ENCODE measurements around the gene MEOX2.

- TF ChIP-seq CTCF (IDR thresholded peaks at IDR 0.05 in 2 of 3, conservative IDR thresholded peaks at IDR 0.05 in 1 of 3; ENCODE audit: control insufficient read depth in 2 of 3, extremely low read depth in 1 of 3, insufficient read depth in 1 of 3, low read depth in 3 of 3, low read length in 3 of 3) (no peak), RAD21 (IDR thresholded peaks at IDR 0.05; ENCODE audit: insufficient read depth, low read depth, low read length) (no peak), SUZ12 (IDR thresholded peaks at IDR 0.05; ENCODE audit: unreplicated experiment) (no peak), USF2 (IDR thresholded peaks at IDR 0.05; ENCODE audit: borderline replicate concordance, low read depth, low read length) (no peak), ATF3 (IDR thresholded peaks at IDR 0.05; ENCODE audit: borderline replicate concordance, extremely low read depth, low read depth, low read length) (no peak), NBN (IDR thresholded peaks at IDR 0.05) (no peak)
Observed at GRCh38 chr7:15687546-15688278, 1.2 kb upstream of the MEOX2 start.

Data from GM12878 (cell line).